Measurements from ENCODE around the gene CRLF3. TPM values are rescaled to one million over a fixed set of nuclear protein-coding genes. Genes with fewer than 3 reads are reported as not detected.

CRLF3 gene
- total RNA-seq, 2 experiments from 2014 or later, result 26.4 to 45.3 TPM

DNA sequence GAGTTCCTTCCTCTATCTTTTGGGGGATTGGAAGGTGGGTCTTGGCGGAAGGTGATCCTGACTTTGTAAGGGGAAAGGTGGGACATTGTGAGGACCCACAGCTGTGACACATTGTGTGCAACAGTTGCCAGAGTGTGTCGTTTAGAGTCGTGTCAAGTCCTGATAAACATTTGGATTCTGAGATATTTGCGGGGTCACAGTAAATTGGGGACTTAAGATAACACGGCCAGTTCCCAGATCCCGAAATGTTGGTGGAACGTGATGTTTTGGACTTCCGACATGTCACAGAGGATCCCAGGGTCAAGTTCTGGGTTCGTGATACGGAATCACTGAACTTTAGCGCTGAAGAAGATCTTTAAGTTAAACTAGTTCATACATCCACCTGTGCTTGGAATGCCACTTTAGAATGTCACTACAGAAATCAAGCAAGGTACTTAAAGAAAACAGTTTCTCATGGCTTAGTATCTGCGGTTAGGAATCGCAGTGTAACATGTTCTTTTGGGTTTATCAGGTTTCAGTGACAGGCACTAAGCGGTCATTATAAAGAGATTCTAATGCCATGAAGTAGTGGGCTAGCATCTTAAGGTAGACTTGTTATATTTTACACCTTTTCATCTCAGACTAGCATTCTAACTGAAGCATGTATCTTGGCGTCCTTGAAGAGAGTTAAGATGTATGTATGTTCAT, 8.1 kb upstream of the CRLF3 start:
- Histone ChIP-seq H3K79me2 (ENCODE audit: insufficient read depth, low read depth, low read length) (peaks cover 60% of the 10 kb centered on the region), H4K20me1 (ENCODE audit: insufficient read depth, low read length) (peaks cover 11% of the 10 kb centered on the region), H3K9me3 (ENCODE audit: low read length) (peaks cover 5% of the 10 kb centered on the region; the same call in 1 of the 2 replicates), H3K4me3 (ENCODE audit: low read depth, low read length, poor library complexity, severe bottlenecking) (peak overlapping the region; percentile 81), H2AFZ (ENCODE audit: low read length) (peak overlapping the region; percentile 99; the same call in 1 of the 2 replicates), H3K27ac (ENCODE audit: low read depth, low read length, poor library complexity, severe bottlenecking) (peak overlapping the region; percentile 60), H3K9me2 (ENCODE audit: insufficient read depth, low read length) (no peaks in the 10 kb centered on the region), H3K4me1 (ENCODE audit: insufficient read depth, low read length, poor library complexity, severe bottlenecking) (peaks cover 21% of the 10 kb centered on the region), H3K36me3 (ENCODE audit: insufficient read depth, low read length) (peaks cover 38% of the 10 kb centered on the region), H3K4me2 (ENCODE audit: low read length) (peak overlapping the region; percentile 88)
- POLR2A ChIA-PET, result no interaction called here
- CTCF ChIA-PET (ENCODE audit: unreplicated experiment), result no interaction called here
- no peak for TF ChIP-seq EZH2phosphoT487 (IDR thresholded peaks at IDR 0.05; ENCODE audit: borderline replicate concordance, low read depth, low read length)
- BruUV-seq (replicated peaks), result TSS peak; percentile 56
- DNase-seq (ENCODE audit: low spot score), result no peak
- intact Hi-C loops (cut with micrococcal nuclease; ENCODE audit: unreplicated experiment), result loop anchor here (5.0 kb wide), 1 partner anchor 455 kb away; the partner anchor contains the start of gene CPD

DNA sequence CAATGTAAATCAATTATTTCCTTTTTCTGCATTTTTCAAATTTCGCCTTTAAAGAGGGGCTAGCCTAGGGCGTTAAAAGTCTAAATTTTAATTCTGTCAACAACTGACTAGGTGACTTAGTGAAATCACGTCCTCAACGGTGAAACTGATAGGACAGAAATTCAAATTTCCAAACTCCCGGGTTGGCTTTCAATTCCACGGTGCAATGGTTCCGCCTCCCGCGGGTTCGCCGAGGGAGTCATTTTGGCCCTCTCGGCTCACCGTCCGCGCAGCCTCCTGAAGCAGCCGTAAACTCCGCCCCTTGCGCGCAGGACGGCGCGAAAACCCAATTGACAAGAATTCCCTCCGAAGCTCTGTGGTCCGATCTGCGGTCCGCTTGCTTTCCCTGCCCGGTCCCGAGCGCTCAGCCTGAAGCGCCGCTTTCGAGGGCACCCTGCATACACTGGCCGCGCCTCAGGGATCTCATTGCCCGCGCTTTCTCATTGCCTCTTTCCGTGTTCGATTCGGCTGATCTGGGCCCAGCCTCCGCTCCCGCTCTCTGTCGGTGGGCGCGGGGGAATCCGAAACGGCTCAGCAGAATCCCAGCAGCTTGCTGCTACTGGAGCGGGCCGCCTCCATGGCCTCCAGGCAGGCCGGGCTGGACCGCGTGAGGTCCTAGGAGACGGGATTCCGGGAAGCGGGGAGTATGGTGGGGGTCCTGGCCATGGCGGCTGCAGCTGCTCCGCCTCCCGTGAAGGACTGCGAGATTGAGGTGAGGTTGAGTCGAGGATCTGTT, 7.4 kb upstream of the CRLF3 start, which contains the start of gene ATAD5:
Gene ATAD5 (plus strand): TSS at position 304 of the 775 bp plus-strand sequence. CDS start 382 bp downstream, at position 686.
- no TSS peak for BruUV-seq (replicated peaks)
- peaks cover 30% of the 10 kb centered on the region for H3K36me3 ChIP-seq (ENCODE audit: insufficient read depth, low read length)
- intact Hi-C loops (cut with micrococcal nuclease; ENCODE audit: unreplicated experiment), result loop anchor here (5.0 kb wide), 1 partner anchor 455 kb away; the partner anchor contains the start of gene CPD
- peak within 1 kb of the TSS; percentile 81 for H3K4me3 ChIP-seq (ENCODE audit: low read depth, low read length, poor library complexity, severe bottlenecking)
- no peaks in the 10 kb centered on the region for H3K9me2 ChIP-seq (ENCODE audit: insufficient read depth, low read length)
- peaks cover 11% of the 10 kb centered on the region for H4K20me1 ChIP-seq (ENCODE audit: insufficient read depth, low read length)
- H3K27ac ChIP-seq (ENCODE audit: low read depth, low read length, poor library complexity, severe bottlenecking), result peak within 1 kb of the TSS; percentile 60
- DNase-seq (ENCODE audit: low spot score), result peak; percentile 91
- H3K9me3 ChIP-seq (ENCODE audit: low read length), result peaks cover 5% of the 10 kb centered on the region; the same call in 1 of the 2 replicates
- POLR2A ChIA-PET, result interaction anchor here (0.7 kb wide), 1 partner anchor 20 kb away, joined by 3 read pairs; no protein-coding TSS in a partner anchor
- peak within 1 kb of the TSS; percentile 88 for H3K4me2 ChIP-seq (ENCODE audit: low read length)
- H3K79me2 ChIP-seq (ENCODE audit: insufficient read depth, low read depth, low read length), result peaks cover 52% of the 10 kb centered on the region
- CTCF ChIA-PET (ENCODE audit: unreplicated experiment), result no interaction called here
- no peak for TF ChIP-seq EZH2phosphoT487 (IDR thresholded peaks at IDR 0.05; ENCODE audit: borderline replicate concordance, low read depth, low read length)
- TF ChIP-seq, protein P1, sequence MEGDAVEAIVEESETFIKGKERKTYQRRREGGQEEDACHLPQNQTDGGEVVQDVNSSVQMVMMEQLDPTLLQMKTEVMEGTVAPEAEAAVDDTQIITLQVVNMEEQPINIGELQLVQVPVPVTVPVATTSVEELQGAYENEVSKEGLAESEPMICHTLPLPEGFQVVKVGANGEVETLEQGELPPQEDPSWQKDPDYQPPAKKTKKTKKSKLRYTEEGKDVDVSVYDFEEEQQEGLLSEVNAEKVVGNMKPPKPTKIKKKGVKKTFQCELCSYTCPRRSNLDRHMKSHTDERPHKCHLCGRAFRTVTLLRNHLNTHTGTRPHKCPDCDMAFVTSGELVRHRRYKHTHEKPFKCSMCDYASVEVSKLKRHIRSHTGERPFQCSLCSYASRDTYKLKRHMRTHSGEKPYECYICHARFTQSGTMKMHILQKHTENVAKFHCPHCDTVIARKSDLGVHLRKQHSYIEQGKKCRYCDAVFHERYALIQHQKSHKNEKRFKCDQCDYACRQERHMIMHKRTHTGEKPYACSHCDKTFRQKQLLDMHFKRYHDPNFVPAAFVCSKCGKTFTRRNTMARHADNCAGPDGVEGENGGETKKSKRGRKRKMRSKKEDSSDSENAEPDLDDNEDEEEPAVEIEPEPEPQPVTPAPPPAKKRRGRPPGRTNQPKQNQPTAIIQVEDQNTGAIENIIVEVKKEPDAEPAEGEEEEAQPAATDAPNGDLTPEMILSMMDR (conservative IDR thresholded peaks at IDR 0.05; ENCODE audit: low read length), result no peak
- peak within 1 kb of the TSS; percentile 99 for H2AFZ ChIP-seq (ENCODE audit: low read length)
- peaks cover 21% of the 10 kb centered on the region for H3K4me1 ChIP-seq (ENCODE audit: insufficient read depth, low read length, poor library complexity, severe bottlenecking)

DNA sequence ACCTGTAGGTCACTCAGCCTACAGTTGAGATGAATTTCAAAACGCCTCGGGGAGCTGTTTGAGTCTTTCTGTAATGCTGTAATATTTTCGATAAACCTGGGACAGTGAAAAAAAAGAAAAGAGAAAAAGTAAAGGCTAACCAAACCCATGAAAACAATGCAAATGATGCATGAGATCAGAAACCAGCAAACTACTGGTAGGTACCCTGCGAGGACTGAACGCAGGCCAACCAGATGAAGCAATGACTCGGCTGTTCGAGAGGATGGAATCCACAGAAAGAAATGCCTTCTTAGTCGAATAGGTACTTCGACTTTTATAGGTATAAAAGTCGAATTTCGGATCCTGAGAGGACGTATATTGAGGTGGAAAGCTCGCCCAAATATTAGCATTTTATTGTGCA, 6.8 kb upstream of the CRLF3 start:
- ChIA-PET POLR2A (interaction anchor here (0.6 to 0.7 kb wide), 2 partner anchors 20 to 491 kb away, joined by 3 read pairs; no protein-coding TSS in a partner anchor), CTCF (ENCODE audit: unreplicated experiment) (no interaction called here)
- Histone ChIP-seq H3K79me2 (ENCODE audit: insufficient read depth, low read depth, low read length) (peaks cover 49% of the 10 kb centered on the region), H3K27ac (ENCODE audit: low read depth, low read length, poor library complexity, severe bottlenecking) (peak overlapping the region; percentile 60), H2AFZ (ENCODE audit: low read length) (peak overlapping the region; percentile 99), H4K20me1 (ENCODE audit: insufficient read depth, low read length) (peaks cover 11% of the 10 kb centered on the region), H3K4me1 (ENCODE audit: insufficient read depth, low read length, poor library complexity, severe bottlenecking) (peaks cover 21% of the 10 kb centered on the region), H3K36me3 (ENCODE audit: insufficient read depth, low read length) (peaks cover 25% of the 10 kb centered on the region), H3K4me2 (ENCODE audit: low read length) (peak overlapping the region; percentile 88), H3K9me3 (ENCODE audit: low read length) (peaks cover 5% of the 10 kb centered on the region; the same call in 1 of the 2 replicates), H3K9me2 (ENCODE audit: insufficient read depth, low read length) (no peaks in the 10 kb centered on the region), H3K4me3 (ENCODE audit: low read depth, low read length, poor library complexity, severe bottlenecking) (peak overlapping the region; percentile 81)
- TF ChIP-seq, protein P1 (conservative IDR thresholded peaks at IDR 0.05; ENCODE audit: low read length), result no peak
- no peak for TF ChIP-seq EZH2phosphoT487 (IDR thresholded peaks at IDR 0.05; ENCODE audit: borderline replicate concordance, low read depth, low read length)
- intact Hi-C loops (cut with micrococcal nuclease; ENCODE audit: unreplicated experiment), result loop anchor here (5.0 kb wide), 1 partner anchor 454 kb away; the partner anchor contains the start of gene CPD
- DNase-seq (ENCODE audit: low spot score), result peak; percentile 61
- TSS peak; percentile 99 for BruUV-seq (replicated peaks)
